ENCODE results near the gene CRADD. TPM values are rescaled to one million over a fixed set of nuclear protein-coding genes. Genes with fewer than 3 reads are reported as not detected.

Gene CRADD
- total RNA-seq, 1 donor from 2014 or later = 17.1 TPM

GRCh38 chr12:93743229-93743998 lies 66.2 kb downstream of the CRADD start:
- no peaks in the 10 kb centered on the region for H3K27me3 ChIP-seq
- intact Hi-C loops (cut with DNase I) = loop anchor here (5.0 kb wide), 1 partner anchor 171 kb away; the partner anchor contains the start of gene SOCS2
- ATAC-seq (no peak), DNase-seq (no peak)
- H3K9me3 ChIP-seq = no peaks in the 10 kb centered on the region
- peak overlapping the region; percentile 62 for H3K4me3 ChIP-seq
- no peak for TF ChIP-seq CTCF (IDR thresholded peaks at IDR 0.05)
- H3K27ac ChIP-seq = peak overlapping the region; percentile 95
- peaks cover 16% of the 10 kb centered on the region for H3K4me1 ChIP-seq
- H3K36me3 ChIP-seq = no peaks in the 10 kb centered on the region

GRCh38 chr12:93743999-93744689 lies 67.0 kb downstream of the CRADD start:
- ATAC-seq = no peak
- no peaks in the 10 kb centered on the region for H3K36me3 ChIP-seq
- no peak for DNase-seq
- intact Hi-C loops (cut with DNase I) = loop anchor here (5.0 kb wide), 1 partner anchor 172 kb away; the partner anchor contains the start of gene SOCS2
- H3K27me3 ChIP-seq = no peaks in the 10 kb centered on the region
- no peaks in the 10 kb centered on the region for H3K9me3 ChIP-seq
- TF ChIP-seq CTCF (IDR thresholded peaks at IDR 0.05) = no peak
- peaks cover 22% of the 10 kb centered on the region for H3K4me1 ChIP-seq
- no peak overlapping the region for H3K4me3 ChIP-seq
- peak overlapping the region; percentile 95 for H3K27ac ChIP-seq

- TF ChIP-seq CTCF (IDR thresholded peaks at IDR 0.05) = no peak
- peaks cover 19% of the 10 kb centered on the region for H3K4me1 ChIP-seq
- H3K4me3 ChIP-seq = no peak overlapping the region
- no peak overlapping the region for H3K27ac ChIP-seq
- H3K27me3 ChIP-seq = no peaks in the 10 kb centered on the region
- no peaks in the 10 kb centered on the region for H3K9me3 ChIP-seq
- DNase-seq (no peak), ATAC-seq (no peak)
- intact Hi-C loops (cut with DNase I) = no loop called here
- H3K36me3 ChIP-seq = no peaks in the 10 kb centered on the region
These were observed 68.1 kb downstream of the CRADD start for GRCh38 chr12:93745286-93745685.

GRCh38 chr12:93746572-93747168 lies 69.5 kb downstream of the CRADD start:
- H3K9me3 ChIP-seq = no peaks in the 10 kb centered on the region
- TF ChIP-seq CTCF (IDR thresholded peaks at IDR 0.05) = no peak
- DNase-seq (no peak), ATAC-seq (no peak)
- H3K27me3 ChIP-seq = no peaks in the 10 kb centered on the region
- intact Hi-C loops (cut with DNase I) = no loop called here
- H3K36me3 ChIP-seq = no peaks in the 10 kb centered on the region
- H3K4me3 ChIP-seq = no peak overlapping the region
- peaks cover 22% of the 10 kb centered on the region for H3K4me1 ChIP-seq
- no peak overlapping the region for H3K27ac ChIP-seq

GRCh38 chr12:93748672-93749383 lies 71.7 kb downstream of the CRADD start:
- TF ChIP-seq CTCF (IDR thresholded peaks at IDR 0.05) = no peak
- Histone ChIP-seq H3K4me1 (peaks cover 20% of the 10 kb centered on the region), H3K36me3 (no peaks in the 10 kb centered on the region), H3K27ac (no peak overlapping the region), H3K9me3 (no peaks in the 10 kb centered on the region), H3K27me3 (no peaks in the 10 kb centered on the region), H3K4me3 (no peak overlapping the region)
- intact Hi-C loops (cut with DNase I) = no loop called here
- DNase-seq (no peak), ATAC-seq (no peak)

Data from upper lobe of right lung (tissue), 1 donor.